ENCODE measurements around the gene HCLS1. TPM values are rescaled to one million over a fixed set of nuclear protein-coding genes. Genes with fewer than 3 reads are reported as not detected.
A peak's percentile ranks its signal among the peaks of the same experiment; 100 is the strongest.

HCLS1 gene, protein sequence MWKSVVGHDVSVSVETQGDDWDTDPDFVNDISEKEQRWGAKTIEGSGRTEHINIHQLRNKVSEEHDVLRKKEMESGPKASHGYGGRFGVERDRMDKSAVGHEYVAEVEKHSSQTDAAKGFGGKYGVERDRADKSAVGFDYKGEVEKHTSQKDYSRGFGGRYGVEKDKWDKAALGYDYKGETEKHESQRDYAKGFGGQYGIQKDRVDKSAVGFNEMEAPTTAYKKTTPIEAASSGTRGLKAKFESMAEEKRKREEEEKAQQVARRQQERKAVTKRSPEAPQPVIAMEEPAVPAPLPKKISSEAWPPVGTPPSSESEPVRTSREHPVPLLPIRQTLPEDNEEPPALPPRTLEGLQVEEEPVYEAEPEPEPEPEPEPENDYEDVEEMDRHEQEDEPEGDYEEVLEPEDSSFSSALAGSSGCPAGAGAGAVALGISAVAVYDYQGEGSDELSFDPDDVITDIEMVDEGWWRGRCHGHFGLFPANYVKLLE
- 100 to 1,000 TPM in 3 of 4 donors, 10 to 100 TPM in 1; 61.5 to 164 (median 132) TPM for total RNA-seq

DNA sequence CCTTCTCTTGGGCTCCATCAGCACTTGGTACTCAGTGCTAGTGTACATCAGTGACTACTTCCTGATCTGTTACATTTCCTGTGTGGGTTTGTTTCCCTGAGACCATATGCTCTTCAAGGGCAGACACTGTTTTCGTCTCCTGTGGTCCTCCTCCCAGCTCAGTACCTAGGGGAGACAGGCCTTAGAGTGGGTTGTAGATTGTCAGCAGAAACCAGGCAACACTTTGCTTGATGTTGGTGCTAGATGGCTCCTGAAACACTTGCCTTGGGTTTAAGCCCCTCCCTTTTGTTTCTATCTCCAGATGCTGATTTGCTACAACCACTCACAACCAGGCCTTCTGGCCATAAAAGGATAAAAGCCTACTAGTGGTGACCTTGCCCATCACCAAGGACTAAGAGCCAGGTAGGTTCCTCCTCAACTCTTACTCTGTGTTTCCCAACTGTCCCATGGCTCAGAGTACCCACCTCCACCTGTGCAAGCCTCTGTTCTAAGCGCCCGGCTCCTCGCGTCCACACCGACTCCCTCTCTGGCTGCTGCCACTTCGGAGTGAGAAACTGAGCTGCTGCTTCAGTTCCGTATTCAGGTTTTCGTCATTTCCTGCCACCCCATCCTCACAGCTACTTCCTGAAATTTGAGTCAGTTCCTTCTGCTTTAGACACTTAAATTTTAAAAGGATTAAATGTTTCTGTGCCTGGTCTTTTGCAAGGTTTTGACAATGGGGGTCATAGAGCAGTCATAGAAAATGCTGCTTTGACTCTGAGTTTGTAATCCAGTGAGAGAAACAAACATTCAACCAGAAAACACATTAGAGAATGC is at the start of gene HCLS1:
HCLS1 (minus strand) TSS at position 548 of the 816 bp plus-strand sequence. CDS start 2,556 bp downstream, outside the sequence.
- DNase-seq (ENCODE audit: low spot score): no peak
- ATAC-seq (ENCODE audit: low FRiP score): peak; percentile 31
- TF ChIP-seq, protein P1, sequence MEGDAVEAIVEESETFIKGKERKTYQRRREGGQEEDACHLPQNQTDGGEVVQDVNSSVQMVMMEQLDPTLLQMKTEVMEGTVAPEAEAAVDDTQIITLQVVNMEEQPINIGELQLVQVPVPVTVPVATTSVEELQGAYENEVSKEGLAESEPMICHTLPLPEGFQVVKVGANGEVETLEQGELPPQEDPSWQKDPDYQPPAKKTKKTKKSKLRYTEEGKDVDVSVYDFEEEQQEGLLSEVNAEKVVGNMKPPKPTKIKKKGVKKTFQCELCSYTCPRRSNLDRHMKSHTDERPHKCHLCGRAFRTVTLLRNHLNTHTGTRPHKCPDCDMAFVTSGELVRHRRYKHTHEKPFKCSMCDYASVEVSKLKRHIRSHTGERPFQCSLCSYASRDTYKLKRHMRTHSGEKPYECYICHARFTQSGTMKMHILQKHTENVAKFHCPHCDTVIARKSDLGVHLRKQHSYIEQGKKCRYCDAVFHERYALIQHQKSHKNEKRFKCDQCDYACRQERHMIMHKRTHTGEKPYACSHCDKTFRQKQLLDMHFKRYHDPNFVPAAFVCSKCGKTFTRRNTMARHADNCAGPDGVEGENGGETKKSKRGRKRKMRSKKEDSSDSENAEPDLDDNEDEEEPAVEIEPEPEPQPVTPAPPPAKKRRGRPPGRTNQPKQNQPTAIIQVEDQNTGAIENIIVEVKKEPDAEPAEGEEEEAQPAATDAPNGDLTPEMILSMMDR (IDR thresholded peaks at IDR 0.05): no peak

DNA sequence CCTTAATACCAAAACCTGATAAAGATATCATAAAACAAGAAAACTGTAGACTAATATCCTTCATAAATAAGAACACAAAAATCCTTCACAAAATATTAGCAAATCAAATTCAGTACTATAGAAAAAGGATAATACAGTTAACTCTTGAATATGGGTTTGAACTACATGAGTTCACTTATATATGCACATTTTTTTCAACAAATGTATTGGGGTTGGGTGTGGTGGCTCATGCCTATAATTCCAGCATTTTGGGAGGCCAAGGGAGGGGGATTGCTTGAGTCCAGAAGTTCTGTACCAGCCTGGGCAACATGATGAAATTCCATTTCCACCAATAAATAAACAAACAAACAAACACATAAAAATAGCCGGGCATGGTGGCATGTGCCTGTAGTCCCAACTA is 49.6 kb upstream of the HCLS1 start:
- DNase-seq (ENCODE audit: low spot score) (no peak), ATAC-seq (ENCODE audit: low FRiP score) (no peak)
- TF ChIP-seq, protein P1 (IDR thresholded peaks at IDR 0.05): no peak

DNA sequence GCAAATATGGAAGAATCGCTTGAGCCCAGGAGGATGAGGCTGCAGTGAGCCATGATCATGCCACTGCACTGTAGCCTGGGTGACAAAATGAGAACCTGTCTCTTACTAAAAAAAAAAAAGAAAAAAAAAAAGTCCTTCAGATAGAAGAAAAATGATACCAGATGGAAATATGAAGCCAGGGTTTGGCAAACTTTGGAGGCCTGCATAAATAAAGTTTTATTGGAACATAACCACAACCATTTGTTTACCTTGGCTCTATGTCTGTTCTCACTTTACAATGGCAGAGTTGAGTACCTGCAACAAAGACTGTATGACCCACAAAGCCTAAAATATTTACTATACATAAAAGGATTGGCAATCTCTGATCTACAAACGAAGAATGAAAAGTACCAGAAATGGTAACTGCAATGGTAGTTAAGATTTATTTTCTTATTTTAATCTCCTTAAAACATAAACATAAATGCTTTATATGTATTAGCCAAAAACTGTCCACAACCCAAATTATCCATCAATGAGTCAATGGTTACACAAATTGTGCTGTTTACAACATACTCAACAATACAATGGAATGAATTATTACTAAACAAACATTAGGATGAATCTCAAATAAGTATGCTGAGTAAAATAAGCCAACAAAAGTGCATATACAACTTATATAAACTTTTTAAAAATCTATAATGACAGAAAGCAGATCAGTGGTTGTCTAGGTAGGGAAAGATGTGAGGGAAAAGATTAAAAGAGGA is 47.0 kb upstream of the HCLS1 start:
- ATAC-seq (ENCODE audit: low FRiP score) (no peak), DNase-seq (ENCODE audit: low spot score) (no peak)
- TF ChIP-seq, protein P1 (IDR thresholded peaks at IDR 0.05): no peak

DNA sequence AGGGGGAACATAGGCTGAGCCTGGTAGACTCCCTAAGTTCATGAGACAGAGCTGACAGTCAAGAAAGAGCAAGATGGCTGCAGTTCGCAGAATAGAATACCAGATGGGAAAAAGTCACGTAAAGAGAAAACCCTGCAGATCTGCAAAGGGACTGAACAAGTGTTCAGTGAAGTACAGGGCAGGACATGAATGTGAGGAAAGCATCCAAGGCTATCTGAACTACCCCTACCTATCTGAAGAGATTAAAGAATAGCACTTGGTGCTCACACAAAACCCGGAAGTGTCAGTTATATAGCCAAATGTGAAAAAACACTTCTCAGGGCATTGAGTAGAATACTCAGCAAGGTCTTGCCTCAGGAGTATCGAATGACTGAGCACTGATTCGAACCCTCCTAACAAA is 44.8 kb upstream of the HCLS1 start:
- TF ChIP-seq, protein P1 (IDR thresholded peaks at IDR 0.05): no peak
- ATAC-seq (ENCODE audit: low FRiP score) (no peak), DNase-seq (ENCODE audit: low spot score) (no peak)

DNA sequence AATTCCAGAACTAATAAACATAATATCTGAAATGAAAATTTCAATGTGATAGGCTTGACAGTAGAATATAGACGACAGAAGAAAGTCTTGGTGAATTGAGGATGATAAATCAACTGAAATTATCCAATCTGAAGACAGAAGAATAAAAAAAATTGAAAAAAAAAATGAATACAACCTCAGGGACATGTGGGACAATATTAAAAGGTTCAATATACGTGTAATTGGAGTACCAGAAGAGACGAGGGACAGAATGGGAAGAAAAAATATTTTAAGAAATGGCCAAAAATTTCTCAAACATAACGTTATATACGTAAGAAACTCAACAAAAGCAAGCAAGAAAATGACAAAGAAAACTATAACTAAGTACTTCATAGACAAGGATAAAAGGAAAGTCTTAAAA is 43.3 kb upstream of the HCLS1 start:
- ATAC-seq (ENCODE audit: low FRiP score) (no peak), DNase-seq (ENCODE audit: low spot score) (no peak)
- TF ChIP-seq, protein P1 (IDR thresholded peaks at IDR 0.05): no peak

DNA sequence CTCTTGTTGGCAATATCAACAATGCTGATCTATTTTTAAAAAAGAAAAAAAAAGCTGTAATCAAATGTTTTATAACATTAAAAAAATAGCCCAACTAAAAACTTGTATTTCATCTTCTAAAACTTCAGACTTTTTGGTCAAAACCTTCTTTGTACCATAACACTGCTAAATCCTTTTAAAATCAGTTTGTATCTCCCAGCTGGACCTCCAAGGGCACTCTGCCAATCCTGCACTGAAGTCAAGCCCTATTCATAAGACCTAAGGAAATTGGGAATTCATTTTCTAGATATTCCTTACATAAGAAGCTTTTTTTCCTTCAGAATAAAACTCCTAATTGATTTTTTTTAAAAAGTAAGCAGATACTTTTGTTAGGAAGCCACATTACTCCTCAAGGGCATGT is 38.2 kb upstream of the HCLS1 start:
- DNase-seq (ENCODE audit: low spot score) (no peak), ATAC-seq (ENCODE audit: low FRiP score) (no peak)
- TF ChIP-seq, protein P1 (IDR thresholded peaks at IDR 0.05): no peak
